LHCN-M2 (cell line): ENCODE results near the gene ENOX1. TPM values are rescaled to one million over a fixed set of nuclear protein-coding genes. Genes with fewer than 3 reads are reported as not detected.
A peak's percentile ranks its signal among the peaks of the same experiment; 100 is the strongest.
"Not testable (repeated sequence)": the region's sequence is repeated elsewhere in the genome, so short reads cannot be mapped to it uniquely, and the experiment has no call there.

ENCODE experiments used
- DNase-seq: peaks from one replicate; pipeline ENCODE4 v3.0.0-alpha.2; 2012; ENCODE audit warnings: low read depth
- total RNA-seq: library from RNA; depleted of rRNA; stranded (reverse); fragments of >200 nt; gene quantifications from 2 replicates; pipeline ENCODE4 v1.2.3, GENCODE V29; 2014

ENOX1 gene
- total RNA-seq, 1 experiment from 2014 or later = 7.7 TPM

- DNase-seq = no peak
These were observed 572.6 kb downstream of the ENOX1 start for GRCh38 chr13:43214124-43214523.

- DNase-seq = no peak
These were observed 579.9 kb downstream of the ENOX1 start for GRCh38 chr13:43206838-43207237.

- no peak for DNase-seq
These were observed 581.4 kb downstream of the ENOX1 start for GRCh38 chr13:43205416-43205815.

GRCh38 chr13:43204591-43204990 lies 582.2 kb downstream of the ENOX1 start:
- DNase-seq = no peak

GRCh38 chr13:43203781-43204180 lies 583.0 kb downstream of the ENOX1 start:
- no peak for DNase-seq

- no peak for DNase-seq
These were observed 586.0 kb downstream of the ENOX1 start for GRCh38 chr13:43200736-43201135.

GRCh38 chr13:43200307-43200706 lies 586.5 kb downstream of the ENOX1 start:
- DNase-seq = no peak

- no peak for DNase-seq
These were observed 589.9 kb downstream of the ENOX1 start for GRCh38 chr13:43196750-43197370.

- DNase-seq = peak; percentile 12
These were observed 590.6 kb downstream of the ENOX1 start for GRCh38 chr13:43196086-43196621.

GRCh38 chr13:43195551-43195950 lies 591.2 kb downstream of the ENOX1 start:
- no peak for DNase-seq

- DNase-seq = no peak
These were observed 591.7 kb downstream of the ENOX1 start for GRCh38 chr13:43195112-43195511.

- DNase-seq = no peak
These were observed 592.9 kb downstream of the ENOX1 start for GRCh38 chr13:43193789-43194420.

GRCh38 chr13:43191546-43191945 lies 595.2 kb downstream of the ENOX1 start:
- no peak for DNase-seq

GRCh38 chr13:43185226-43185625 lies 601.5 kb downstream of the ENOX1 start:
- peak; percentile 26 for DNase-seq

GRCh38 chr13:43180837-43181236 lies 605.9 kb downstream of the ENOX1 start:
- DNase-seq = no peak

GRCh38 chr13:43180036-43180660 lies 606.6 kb downstream of the ENOX1 start:
- DNase-seq = no peak

GRCh38 chr13:43171489-43171888 lies 615.3 kb downstream of the ENOX1 start:
- no peak for DNase-seq

- no peak for DNase-seq
These were observed 616.3 kb downstream of the ENOX1 start for GRCh38 chr13:43170506-43170905.

GRCh38 chr13:43168434-43168833 lies 618.3 kb downstream of the ENOX1 start:
- DNase-seq = not testable (repeated sequence)

GRCh38 chr13:43167731-43168130 lies 619.0 kb downstream of the ENOX1 start:
- no peak for DNase-seq

- DNase-seq = no peak
These were observed 619.9 kb downstream of the ENOX1 start for GRCh38 chr13:43166644-43167457.
